HEK293T (cell line): ENCODE results near the gene CCNJ.

Experiments used
- CTCF ChIA-PET: fragments of 350-600 bp; formaldehyde crosslinking; extraction: SDS; loops from one replicate; lab custom pipeline; 2021; ENCODE audit warnings: antibody characterized with exemption, inconsistent platforms; lab: Yijun Ruan, JAX
- POLR2A ChIA-PET: fragments of 350-600 bp; formaldehyde crosslinking; extraction: SDS; loops from one replicate; lab custom pipeline; 2020; ENCODE audit warnings: antibody characterized with exemption, inconsistent platforms; lab: Yijun Ruan, JAX
- DNase-seq: peaks from one replicate; pipeline ENCODE4 v3.0.0; 2012; ENCODE audit warnings: mixed read lengths; ENCODE audit errors: extremely low spot score
- ARNT ChIP-seq: fragments of 450-650 bp; IDR thresholded peaks from 2 replicates; pipeline ENCODE4 v1.6.1; 2017; ENCODE audit warnings: mild to moderate bottlenecking
- BHLHE40 ChIP-seq: fragments of 450-650 bp; IDR thresholded peaks from 2 replicates; pipeline ENCODE4 v1.6.1; 2016; ENCODE audit warnings: mild to moderate bottlenecking, moderate library complexity, borderline replicate concordance
- CTBP1 ChIP-seq: fragments of 450-650 bp; IDR thresholded peaks from 2 replicates; pipeline ENCODE4 v1.6.1; 2016; ENCODE audit warnings: borderline replicate concordance
- ELF4 ChIP-seq: fragments of 450-650 bp; IDR thresholded peaks from 2 replicates; pipeline ENCODE4 v1.6.1; 2017; ENCODE audit warnings: antibody characterized with exemption
- FOXA1 ChIP-seq: fragments of 450-650 bp; IDR thresholded peaks from 2 replicates; pipeline ENCODE4 v1.6.1; 2016; ENCODE audit warnings: mild to moderate bottlenecking
- FOXK2 ChIP-seq: fragments of 450-650 bp; IDR thresholded peaks from 2 replicates; pipeline ENCODE4 v1.6.1; 2016; ENCODE audit warnings: mild to moderate bottlenecking
- FOXM1 ChIP-seq: fragments of 450-650 bp; IDR thresholded peaks from 2 replicates; pipeline ENCODE4 v1.6.1; 2017; ENCODE audit warnings: mild to moderate bottlenecking, borderline replicate concordance
- HDGF ChIP-seq: fragments of 450-650 bp; IDR thresholded peaks from 2 replicates; pipeline ENCODE4 v1.6.1; 2017; ENCODE audit warnings: antibody characterized with exemption, borderline replicate concordance
- L3MBTL2 ChIP-seq: fragments of 450-650 bp; conservative IDR thresholded peaks from 2 replicates; pipeline ENCODE4 v1.6.1; 2016; ENCODE audit warnings: mild to moderate bottlenecking
- LEF1 ChIP-seq: fragments of 450-650 bp; IDR thresholded peaks from 2 replicates; pipeline ENCODE4 v1.6.1; 2017; ENCODE audit warnings: mild to moderate bottlenecking, borderline replicate concordance
- NFRKB ChIP-seq: fragments of 450-650 bp; IDR thresholded peaks from 2 replicates; pipeline ENCODE4 v1.6.1; 2016; ENCODE audit warnings: mild to moderate bottlenecking, moderate library complexity
- SP1 ChIP-seq: fragments of 450-650 bp; IDR thresholded peaks from 2 replicates; pipeline ENCODE4 v1.6.1; 2017
- SUZ12 ChIP-seq: fragments of 450-650 bp; IDR thresholded peaks from 2 replicates; pipeline ENCODE4 v1.6.1; 2016; ENCODE audit warnings: mild to moderate bottlenecking
- TARDBP ChIP-seq: fragments of 450-650 bp; IDR thresholded peaks from 2 replicates; pipeline ENCODE4 v1.6.1; 2016
- ZNF384 ChIP-seq: fragments of 450-650 bp; IDR thresholded peaks from 2 replicates; pipeline ENCODE4 v1.6.1; 2016
- TF ChIP-seq, protein P1 (sequence below): fragments of 450-650 bp; IDR thresholded peaks from 2 replicates; pipeline ENCODE4 v1.6.1; 2016

The CCNJ gene

DNA sequence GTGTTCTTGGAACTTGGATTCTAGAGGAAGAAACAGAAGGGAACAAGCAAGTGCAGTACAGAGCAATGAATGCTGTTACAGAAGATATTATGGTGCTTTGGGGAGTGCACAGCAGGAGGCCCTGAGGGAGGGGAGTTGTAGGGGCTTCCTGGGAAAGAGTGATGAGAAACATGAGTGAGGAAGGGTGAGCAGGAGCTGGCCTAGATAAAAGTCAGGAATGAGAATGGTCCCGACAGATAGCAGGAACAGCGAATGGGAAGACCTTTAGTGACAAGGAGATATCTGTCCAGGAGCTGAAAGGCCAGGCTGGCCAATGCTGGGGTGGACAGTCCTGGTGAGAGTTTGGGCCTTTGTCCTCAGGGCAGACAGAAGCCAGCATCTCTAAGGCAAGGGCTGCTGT is 20.6 kb upstream of the CCNJ start:
- TF ChIP-seq HDGF, result no peak
- TF ChIP-seq FOXA1, result no peak
- TF ChIP-seq ELF4, result no peak
- no peak for TF ChIP-seq BHLHE40
- TF ChIP-seq ZNF384, result no peak
- TF ChIP-seq LEF1, result no peak
- no peak for TF ChIP-seq ARNT
- no peak for TF ChIP-seq TARDBP
- no peak for TF ChIP-seq SUZ12
- no peak for DNase-seq
- ChIA-PET POLR2A (no interaction called here), CTCF (no interaction called here)

DNA sequence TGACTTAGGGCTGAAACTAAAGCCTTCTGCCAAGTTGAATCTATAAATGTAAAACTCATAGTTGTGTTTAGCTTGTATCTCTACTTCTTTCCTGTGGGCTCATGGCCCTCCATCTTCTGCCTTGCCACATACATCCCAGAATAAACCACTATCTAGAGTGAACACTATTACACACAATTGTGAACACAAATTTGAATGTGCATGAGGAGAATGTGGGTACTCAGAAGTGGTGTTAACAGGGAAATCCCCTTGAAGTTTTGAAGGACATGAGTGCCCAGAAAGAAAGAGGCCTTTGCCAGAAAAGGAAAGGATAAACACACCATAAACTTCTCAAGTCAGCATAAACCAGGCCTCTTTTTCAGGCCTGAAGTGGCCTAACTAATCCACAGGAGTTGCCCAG is 20.2 kb upstream of the CCNJ start:
- ChIA-PET CTCF (no interaction called here), POLR2A (no interaction called here)
- no peak for DNase-seq
- no peak for TF ChIP-seq HDGF
- no peak for TF ChIP-seq ELF4
- no peak for TF ChIP-seq FOXA1
- no peak for TF ChIP-seq BHLHE40
- no peak for TF ChIP-seq FOXM1
- TF ChIP-seq NFRKB, result no peak

DNA sequence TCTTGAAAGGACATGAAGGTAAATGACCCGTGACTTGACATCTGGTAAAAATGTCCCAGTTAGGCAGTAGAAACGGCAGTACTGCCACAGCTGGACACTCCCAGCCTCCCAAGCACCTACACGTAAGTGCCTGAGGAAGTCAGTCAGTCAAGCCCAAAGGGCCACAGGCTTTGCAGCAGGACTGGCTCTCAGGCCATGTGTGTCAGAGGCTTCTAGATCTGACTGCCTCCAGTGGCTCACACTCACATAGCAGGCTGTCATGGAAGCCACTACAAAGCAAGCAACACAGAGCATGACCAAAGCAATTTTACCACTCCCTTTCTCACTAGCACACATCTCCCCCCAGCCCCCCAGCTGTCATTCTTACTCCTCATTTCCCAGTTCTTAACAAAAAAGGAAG is 17.8 kb upstream of the CCNJ start:
- peak; percentile 63 for DNase-seq
- CTCF ChIA-PET, result no interaction called here
- POLR2A ChIA-PET, result no interaction called here

DNA sequence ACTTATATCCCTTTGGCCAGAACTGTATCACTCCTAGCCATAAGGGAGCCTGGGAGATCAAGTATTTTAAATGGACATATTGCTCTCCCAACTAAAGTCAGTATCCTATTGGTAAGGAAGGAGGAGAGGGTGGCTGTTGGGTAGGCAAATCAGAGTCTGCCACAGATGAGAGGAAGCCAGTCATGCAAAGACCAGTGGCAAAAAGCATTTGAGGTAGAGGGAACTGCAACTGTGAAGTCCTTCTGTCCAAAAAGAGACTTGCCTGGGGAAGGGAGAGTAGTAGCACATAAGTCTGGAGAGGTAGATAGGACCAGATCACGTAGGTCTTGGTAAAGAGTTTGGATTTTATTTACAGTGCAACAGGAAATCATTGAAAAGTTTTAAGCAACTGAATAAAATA is 8.8 kb upstream of the CCNJ start:
- TF ChIP-seq NFRKB (no peak), FOXM1 (no peak), SP1 (no peak), FOXK2 (no peak), LEF1 (no peak), CTBP1 (no peak), L3MBTL2 (no peak), ARNT (no peak), BHLHE40 (no peak), SUZ12 (no peak), ZNF384 (no peak), FOXA1 (no peak)
- TF ChIP-seq, protein P1, sequence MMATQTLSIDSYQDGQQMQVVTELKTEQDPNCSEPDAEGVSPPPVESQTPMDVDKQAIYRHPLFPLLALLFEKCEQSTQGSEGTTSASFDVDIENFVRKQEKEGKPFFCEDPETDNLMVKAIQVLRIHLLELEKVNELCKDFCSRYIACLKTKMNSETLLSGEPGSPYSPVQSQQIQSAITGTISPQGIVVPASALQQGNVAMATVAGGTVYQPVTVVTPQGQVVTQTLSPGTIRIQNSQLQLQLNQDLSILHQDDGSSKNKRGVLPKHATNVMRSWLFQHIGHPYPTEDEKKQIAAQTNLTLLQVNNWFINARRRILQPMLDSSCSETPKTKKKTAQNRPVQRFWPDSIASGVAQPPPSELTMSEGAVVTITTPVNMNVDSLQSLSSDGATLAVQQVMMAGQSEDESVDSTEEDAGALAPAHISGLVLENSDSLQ, result no peak
- DNase-seq, result no peak
- POLR2A ChIA-PET, result no interaction called here
- CTCF ChIA-PET, result no interaction called here

More for the DNA sequence above, 17.8 kb upstream of the CCNJ start:
- TF ChIP-seq SUZ12 (no peak), ELF4 (no peak), FOXA1 (no peak), NFRKB (no peak), SP1 (no peak), ARNT (no peak), HDGF (no peak), BHLHE40 (no peak)

DNA sequence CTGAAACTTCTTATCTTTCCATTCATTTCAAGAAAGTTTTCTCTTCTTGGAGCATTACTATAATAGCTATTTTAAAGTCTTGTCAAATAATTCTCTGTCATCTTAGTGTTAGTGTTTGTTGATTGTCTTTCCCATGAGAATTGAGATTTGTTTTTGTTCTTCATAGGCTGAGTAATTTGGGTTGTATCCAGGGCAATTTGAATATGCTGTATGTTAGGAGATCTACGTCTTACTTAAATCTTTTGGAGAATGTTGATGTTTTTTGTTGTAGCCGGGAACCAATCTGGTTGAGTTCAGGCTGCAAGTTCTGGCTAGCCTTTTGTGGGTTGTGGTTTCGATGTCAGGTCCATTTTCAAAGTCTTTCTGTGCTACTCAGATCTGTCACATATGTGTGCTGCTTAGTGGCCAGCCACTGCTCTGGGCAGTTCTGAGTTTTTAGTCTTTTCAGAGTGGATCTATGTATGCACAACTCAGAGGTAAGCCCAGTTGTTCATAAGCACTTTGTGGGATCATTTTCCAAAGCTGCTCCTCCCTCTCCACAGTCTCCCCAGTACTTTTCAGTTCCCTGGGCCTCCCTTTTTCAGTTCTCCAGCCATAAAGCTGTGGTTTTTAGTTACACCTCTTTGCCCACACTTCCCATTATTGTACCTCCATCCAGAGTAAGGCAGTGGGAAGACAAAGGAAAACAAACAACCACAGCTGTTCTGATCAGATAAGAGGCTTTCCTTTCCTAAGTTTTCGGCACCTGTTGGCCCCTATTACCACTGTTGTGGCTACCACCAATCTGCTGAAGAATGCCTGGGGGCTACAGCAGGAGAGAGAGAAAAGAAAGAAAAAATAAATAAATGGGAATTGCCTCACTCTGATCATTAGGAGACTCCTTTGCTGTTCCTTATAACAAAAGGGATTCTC is 4.7 kb upstream of the CCNJ start:
- CTCF ChIA-PET, result no interaction called here
- DNase-seq, result no peak
- TF ChIP-seq NFRKB, result no peak
- no peak for TF ChIP-seq ZNF384
- no peak for TF ChIP-seq HDGF
- TF ChIP-seq ELF4, result no peak
- TF ChIP-seq CTBP1, result no peak
- no peak for TF ChIP-seq SP1
- no peak for TF ChIP-seq L3MBTL2
- no peak for TF ChIP-seq FOXA1
- TF ChIP-seq ARNT, result no peak
- TF ChIP-seq FOXM1, result no peak
- TF ChIP-seq, protein P1, result no peak
- TF ChIP-seq BHLHE40, result no peak
- no peak for TF ChIP-seq TARDBP
- no peak for TF ChIP-seq LEF1
- TF ChIP-seq SUZ12, result no peak
- no peak for TF ChIP-seq FOXK2
- POLR2A ChIA-PET, result no interaction called here

DNA sequence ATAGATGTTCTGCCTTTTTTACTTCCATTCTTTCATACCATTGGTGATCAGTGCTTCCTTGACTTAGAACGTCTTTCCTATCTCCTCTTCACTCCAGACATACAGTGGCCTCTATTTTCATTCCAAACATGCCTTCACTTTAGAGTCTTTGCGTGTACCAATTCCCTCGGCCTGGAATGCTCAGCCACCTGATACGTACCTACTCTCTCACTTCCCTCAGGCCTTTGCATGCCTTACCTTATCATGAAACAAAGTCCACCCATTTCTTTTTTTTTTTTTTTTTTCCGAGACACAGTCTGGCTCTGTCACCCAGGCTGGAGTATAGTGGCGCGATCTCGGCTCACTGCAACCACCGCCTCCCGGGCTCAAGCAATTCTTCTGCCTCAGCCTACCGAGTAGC is 2.2 kb upstream of the CCNJ start:
- CTCF ChIA-PET, result no interaction called here
- TF ChIP-seq LEF1 (no peak), FOXK2 (no peak), NFRKB (no peak), FOXM1 (no peak), L3MBTL2 (no peak), SP1 (no peak), HDGF (no peak), SUZ12 (no peak), ELF4 (no peak), ARNT (no peak), CTBP1 (no peak), BHLHE40 (no peak), TARDBP (no peak), FOXA1 (no peak), ZNF384 (no peak)
- TF ChIP-seq, protein P1, result no peak
- POLR2A ChIA-PET, result no interaction called here
- no peak for DNase-seq
